Left ventricle myocardium inferior (tissue), 1 donor: ENCODE results near the gene DEFB129. TPM values are rescaled to one million over a fixed set of nuclear protein-coding genes. Genes with fewer than 3 reads are reported as not detected.
A peak's percentile ranks its signal among the peaks of the same experiment; 100 is the strongest.

Experiments
- DNase-seq: peaks from one replicate; pipeline ENCODE4 v3.0.0-alpha.2; 2020
- H3K27ac ChIP-seq: fragments of 200-600 bp; replicated peaks from 2 replicates; pipeline ENCODE4 v1.8.0; 2021
- H3K27me3 ChIP-seq: fragments of 200-600 bp; 2 replicates; pipeline ENCODE4 v1.8.0; 2021; ENCODE audit warnings: low read depth
- H3K36me3 ChIP-seq: fragments of 200-600 bp; 2 replicates; pipeline ENCODE4 v1.8.0; 2021
- H3K4me1 ChIP-seq: fragments of 200-600 bp; 2 replicates; pipeline ENCODE4 v1.8.0; 2021
- H3K4me3 ChIP-seq: fragments of 200-600 bp; 2 replicates; pipeline ENCODE4 v1.8.0; 2021; ENCODE audit warnings: mild to moderate bottlenecking, moderate library complexity
- H3K9me3 ChIP-seq: fragments of 200-600 bp; replicated peaks from 2 replicates; pipeline ENCODE4 v1.8.0; 2021
- intact Hi-C: fragments of 100-400 bp; cut with micrococcal nuclease; formaldehyde crosslinking; loops from one replicate; pipeline ENCODE4 v1.11.0; 2022
- total RNA-seq: library from RNA; stranded (reverse); fragmentation: NEBNext Ultra II Directional; extraction: Animal tissue kit (Norgen Biotek cat#: 25700); gene quantifications from one replicate; pipeline ENCODE4 v1.2.1, GENCODE V29; 2021
- TF ChIP-seq, protein P1 (sequence below): fragments of 200-600 bp; IDR thresholded peaks from 2 replicates; pipeline ENCODE4 v1.8.0; 2021; ENCODE audit warnings: antibody characterized with exemption, mild to moderate bottlenecking, borderline replicate concordance
- donor health status: DM: no; HTN: yes; CAD: no; lungs with severe emphysema.

DEFB129 gene
- total RNA-seq, 1 donor from 2014 or later = not detected

DNA sequence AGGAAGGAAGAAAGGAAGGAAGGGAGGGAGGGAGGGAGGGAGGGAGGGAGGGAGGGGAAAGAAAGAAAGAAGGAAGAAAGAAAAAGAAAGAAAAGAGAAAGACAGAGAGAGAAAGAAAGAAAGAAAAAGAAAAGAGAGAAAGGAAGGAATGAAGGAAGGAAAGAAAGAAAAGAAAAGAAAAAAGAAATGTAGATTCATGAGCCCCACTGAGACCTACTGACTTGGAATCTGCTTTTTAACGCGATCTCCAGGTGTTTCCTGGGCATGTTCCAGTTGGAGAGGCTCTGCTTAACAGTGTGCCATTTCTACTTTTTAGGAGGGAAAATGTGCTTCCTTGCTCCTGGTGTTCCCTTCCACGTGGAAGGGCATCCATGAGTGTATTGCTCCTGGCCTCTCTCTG lies 46.8 kb downstream of the DEFB129 start:
- intact Hi-C loops = no loop called here
- Histone ChIP-seq H3K36me3 (peaks cover 28% of the 10 kb centered on the region), H3K27me3 (no peaks in the 10 kb centered on the region), H3K4me3 (no peak overlapping the region), H3K9me3 (no peaks in the 10 kb centered on the region), H3K27ac (no peak overlapping the region), H3K4me1 (peaks cover 5% of the 10 kb centered on the region)
- TF ChIP-seq, protein P1, sequence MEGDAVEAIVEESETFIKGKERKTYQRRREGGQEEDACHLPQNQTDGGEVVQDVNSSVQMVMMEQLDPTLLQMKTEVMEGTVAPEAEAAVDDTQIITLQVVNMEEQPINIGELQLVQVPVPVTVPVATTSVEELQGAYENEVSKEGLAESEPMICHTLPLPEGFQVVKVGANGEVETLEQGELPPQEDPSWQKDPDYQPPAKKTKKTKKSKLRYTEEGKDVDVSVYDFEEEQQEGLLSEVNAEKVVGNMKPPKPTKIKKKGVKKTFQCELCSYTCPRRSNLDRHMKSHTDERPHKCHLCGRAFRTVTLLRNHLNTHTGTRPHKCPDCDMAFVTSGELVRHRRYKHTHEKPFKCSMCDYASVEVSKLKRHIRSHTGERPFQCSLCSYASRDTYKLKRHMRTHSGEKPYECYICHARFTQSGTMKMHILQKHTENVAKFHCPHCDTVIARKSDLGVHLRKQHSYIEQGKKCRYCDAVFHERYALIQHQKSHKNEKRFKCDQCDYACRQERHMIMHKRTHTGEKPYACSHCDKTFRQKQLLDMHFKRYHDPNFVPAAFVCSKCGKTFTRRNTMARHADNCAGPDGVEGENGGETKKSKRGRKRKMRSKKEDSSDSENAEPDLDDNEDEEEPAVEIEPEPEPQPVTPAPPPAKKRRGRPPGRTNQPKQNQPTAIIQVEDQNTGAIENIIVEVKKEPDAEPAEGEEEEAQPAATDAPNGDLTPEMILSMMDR = no peak
- no peak for DNase-seq

DNA sequence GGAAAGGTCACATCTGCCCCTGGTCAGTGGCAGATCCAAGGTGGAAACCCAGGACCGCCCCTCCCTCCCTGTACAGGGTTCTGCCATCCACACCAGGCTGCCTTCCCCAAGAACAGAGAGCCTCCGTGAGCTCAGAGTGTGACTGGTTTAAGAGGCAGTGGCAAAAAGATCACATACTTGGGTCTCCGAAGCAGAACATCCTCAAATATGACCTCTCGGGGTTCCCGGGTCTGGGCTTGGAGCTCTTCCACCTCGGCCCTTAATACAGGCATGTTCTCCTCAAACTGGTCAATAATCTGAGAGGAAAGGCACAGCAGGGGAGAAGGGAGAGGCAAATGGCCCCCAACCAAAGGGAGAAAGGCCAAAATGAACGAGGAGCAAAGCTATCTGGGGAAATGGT lies 48.7 kb downstream of the DEFB129 start:
- no peak overlapping the region for H3K4me3 ChIP-seq
- intact Hi-C loops = no loop called here
- H3K27me3 ChIP-seq = no peaks in the 10 kb centered on the region
- no peaks in the 10 kb centered on the region for H3K9me3 ChIP-seq
- peaks cover 5% of the 10 kb centered on the region for H3K4me1 ChIP-seq
- peak overlapping the region; percentile 68 for H3K27ac ChIP-seq
- no peak for DNase-seq
- TF ChIP-seq, protein P1 = no peak
- H3K36me3 ChIP-seq = peaks cover 33% of the 10 kb centered on the region

DNA sequence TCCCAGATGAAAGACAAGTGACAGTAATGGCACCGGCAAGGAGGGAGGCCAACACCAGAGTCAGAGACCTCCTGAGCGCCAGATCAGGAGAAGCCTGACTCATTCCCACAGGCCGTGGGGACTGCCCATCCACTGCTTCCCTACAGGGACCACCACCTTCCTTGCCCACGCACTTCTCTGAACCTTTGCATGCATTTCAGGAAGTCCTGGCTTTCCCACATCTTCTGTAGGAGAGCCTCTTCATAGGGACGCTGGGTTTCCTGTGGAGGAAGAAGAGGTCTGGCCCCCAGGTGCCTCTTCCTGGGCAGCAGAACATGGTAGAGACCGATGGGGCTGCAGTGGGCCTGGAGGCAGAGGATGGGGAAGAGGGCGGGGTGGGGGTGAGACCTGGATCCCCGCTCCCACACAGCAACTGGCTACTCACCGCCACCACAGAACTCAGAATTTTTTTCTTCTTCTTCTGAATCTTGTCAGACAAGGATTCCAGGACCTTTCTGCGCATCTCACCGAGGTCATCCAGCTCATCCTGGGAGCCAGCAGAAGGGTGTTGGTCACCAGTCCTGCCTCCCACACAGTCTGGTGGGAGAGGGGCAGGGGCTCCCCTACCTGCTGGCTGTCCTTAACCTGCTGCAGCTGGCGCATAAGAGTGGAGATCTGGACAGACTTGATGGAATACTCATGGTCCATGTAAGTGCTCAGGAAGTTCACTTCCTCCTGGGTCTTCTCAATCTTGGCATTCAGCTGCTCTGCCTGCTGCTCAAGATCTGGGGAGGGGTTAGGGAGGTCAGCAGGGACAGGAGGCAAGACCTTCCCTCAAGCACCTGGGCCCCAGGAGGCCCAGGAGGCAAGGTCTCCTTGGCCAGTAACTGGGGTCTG lies 49.8 kb downstream of the DEFB129 start:
- intact Hi-C loops = no loop called here

DNA sequence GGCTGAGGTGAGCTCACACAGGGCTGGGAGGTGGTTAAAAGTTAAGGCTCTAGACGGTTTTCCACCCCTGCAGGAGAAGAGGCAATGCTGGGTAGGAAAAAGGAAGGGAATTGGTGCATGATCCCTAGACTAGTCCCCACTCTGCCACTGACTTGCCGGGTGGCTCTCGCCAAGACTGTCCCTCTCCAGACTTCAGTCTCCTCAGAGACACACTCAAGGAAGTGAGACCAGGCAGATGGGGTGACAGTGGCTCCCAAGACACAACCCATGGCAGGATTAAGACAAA lies 50.4 kb downstream of the DEFB129 start:
- Histone ChIP-seq H3K9me3 (no peaks in the 10 kb centered on the region), H3K36me3 (peaks cover 38% of the 10 kb centered on the region), H3K27ac (no peak overlapping the region), H3K4me3 (no peak overlapping the region), H3K27me3 (no peaks in the 10 kb centered on the region), H3K4me1 (peaks cover 5% of the 10 kb centered on the region)
- TF ChIP-seq, protein P1 = no peak
- intact Hi-C loops = no loop called here
- DNase-seq = no peak

More for the DNA sequence above, 49.8 kb downstream of the DEFB129 start:
- Histone ChIP-seq H3K27ac (no peak overlapping the region), H3K4me1 (peaks cover 5% of the 10 kb centered on the region), H3K9me3 (no peaks in the 10 kb centered on the region), H3K4me3 (no peak overlapping the region), H3K36me3 (peaks cover 38% of the 10 kb centered on the region), H3K27me3 (no peaks in the 10 kb centered on the region)
- TF ChIP-seq, protein P1 = no peak
- DNase-seq = no peak

DNA sequence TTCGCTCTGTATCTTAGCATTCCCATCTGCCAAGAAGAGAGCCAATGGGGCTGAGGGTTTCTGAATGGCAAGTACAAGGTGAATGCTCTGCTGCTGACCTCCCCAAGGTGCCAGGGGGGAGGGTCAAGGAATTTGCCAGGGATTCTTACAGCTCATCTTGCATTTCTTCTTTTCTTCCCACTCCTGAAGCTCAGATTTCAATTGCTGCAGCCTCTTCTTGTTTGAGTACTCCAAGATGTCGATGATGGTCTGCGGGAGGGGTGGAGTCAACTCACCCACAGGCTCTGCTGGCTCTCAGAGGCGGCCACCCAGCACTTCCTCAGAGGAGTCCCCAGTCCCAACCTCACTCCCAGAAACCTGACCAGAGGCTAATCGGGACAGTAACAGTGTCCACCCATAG lies 51.1 kb downstream of the DEFB129 start:
- intact Hi-C loops = no loop called here
- DNase-seq = no peak
- H3K36me3 ChIP-seq = peaks cover 38% of the 10 kb centered on the region
- no peaks in the 10 kb centered on the region for H3K9me3 ChIP-seq
- peaks cover 5% of the 10 kb centered on the region for H3K4me1 ChIP-seq
- H3K4me3 ChIP-seq = no peak overlapping the region
- no peak overlapping the region for H3K27ac ChIP-seq
- H3K27me3 ChIP-seq = no peaks in the 10 kb centered on the region
- TF ChIP-seq, protein P1 = no peak
